H1 (cell line): ENCODE results near the gene TLE1. TPM values are rescaled to one million over a fixed set of nuclear protein-coding genes. Genes with fewer than 3 reads are reported as not detected.

Source experiments
- CTCF ChIA-PET: fragments of 300-600 bp; sonication (Branson Sonifier 250); formaldehyde crosslinking; loops from one replicate; lab custom pipeline; 2021; ENCODE audit not compliant: partially characterized antibody; lab: Charles Lee
- POLR2A ChIA-PET: fragments of 300-600 bp; sonication (Branson Sonifier 250); formaldehyde crosslinking; loops from one replicate; lab custom pipeline; 2021; ENCODE audit warnings: inconsistent platforms; ENCODE audit not compliant: partially characterized antibody; lab: Charles Lee
- DNase-seq, 2 experiments: peaks; one replicate each; pipeline versions ENCODE4 v3.0.0 to v3.0.0-alpha.2; 2010 to 2022; ENCODE audit warnings: low spot score in 2 of 2, low read depth in 1 of 2, mixed read lengths in 1 of 2
- FAIRE-seq: peaks from 2 replicates; lab custom pipeline; 2011; peaks lifted over from hg19 to GRCh38; lab: Jason Lieb, UNC
- H2AFZ ChIP-seq: 2 replicates; pipeline ENCODE4 v1.8.1; 2012; ENCODE audit warnings: low read length, inconsistent platforms
- H2AK5ac ChIP-seq: 2 replicates; pipeline ENCODE4 v1.6.1; 2013; ENCODE audit warnings: low read depth, low read length
- H2BK120ac ChIP-seq: replicated peaks from 2 replicates; pipeline ENCODE3; 2013; ENCODE audit warnings: low read depth, low read length, inconsistent platforms
- H2BK12ac ChIP-seq: 2 replicates; pipeline ENCODE4 v1.6.1; 2013; ENCODE audit warnings: low read depth, low read length
- H2BK15ac ChIP-seq: 2 replicates; pipeline ENCODE4 v1.6.1; 2013; ENCODE audit warnings: low read length
- H2BK20ac ChIP-seq: 2 replicates; pipeline ENCODE4 v1.6.1; 2013; ENCODE audit warnings: low read length
- H2BK5ac ChIP-seq: 2 replicates; pipeline ENCODE4 v1.6.1; 2013; ENCODE audit warnings: low read depth, low read length
- H3K14ac ChIP-seq: 2 replicates; pipeline ENCODE4 v1.6.1; 2013; ENCODE audit warnings: inconsistent platforms; ENCODE audit not compliant: insufficient read length
- H3K18ac ChIP-seq: 2 replicates; pipeline ENCODE4 v1.6.1; 2013; ENCODE audit warnings: low read length; ENCODE audit errors: extremely low read depth
- H3K23ac ChIP-seq: 2 replicates; pipeline ENCODE4 v1.6.1; 2013; ENCODE audit warnings: inconsistent platforms; ENCODE audit not compliant: insufficient read length
- H3K23me2 ChIP-seq: 2 replicates; pipeline ENCODE4 v1.6.1; 2013; ENCODE audit warnings: low read depth, low read length
- H3K27ac ChIP-seq: 2 replicates; pipeline ENCODE4 v1.6.1; 2011; ENCODE audit warnings: low read depth, low read length, inconsistent platforms
- H3K27me3 ChIP-seq, 4 experiments: replicated peaks in 1 of 4; 1 replicate in 1 of 4; 2 replicates in 3 of 4; pipeline versions ENCODE4 v1.6.1 to v1.8.1; 2011 to 2013; ENCODE audit warnings: low read length in 3 of 4, mild to moderate bottlenecking in 3 of 4, inconsistent platforms in 2 of 4, mixed read lengths in 2 of 4, moderate library complexity in 1 of 4; ENCODE audit not compliant: control insufficient read depth in 3 of 4, insufficient read depth in 3 of 4; ENCODE audit errors: extremely low read depth in 1 of 4
- H3K36me3 ChIP-seq, 4 experiments: 2 replicates each; pipeline versions ENCODE4 v1.6.1 to v1.8.1; 2011 to 2013; ENCODE audit warnings: mild to moderate bottlenecking in 4 of 4, low read length in 3 of 4, moderate library complexity in 2 of 4, control low read depth in 1 of 4, inconsistent platforms in 1 of 4; ENCODE audit not compliant: insufficient read depth in 4 of 4, control insufficient read depth in 2 of 4
- H3K4ac ChIP-seq: replicated peaks from 2 replicates; pipeline ENCODE3; 2013; ENCODE audit warnings: low read length, low read depth, mixed read lengths, inconsistent platforms; ENCODE audit not compliant: insufficient read length
- H3K4me1 ChIP-seq, 4 experiments: replicated peaks in 1 of 4; 1 replicate in 1 of 4; 2 replicates in 3 of 4; pipeline versions ENCODE4 v1.6.1 to v1.8.1; 2011 to 2013; ENCODE audit warnings: low read length in 3 of 4, inconsistent platforms in 2 of 4, mixed read lengths in 1 of 4; ENCODE audit not compliant: insufficient read depth in 4 of 4, control insufficient read depth in 3 of 4
- H3K4me2 ChIP-seq, 2 experiments: 2 replicates each; pipeline versions ENCODE4 v1.6.1 to v1.8.1; 2011 to 2013; ENCODE audit warnings: low read depth in 2 of 2, low read length in 2 of 2, control low read depth in 1 of 2, inconsistent platforms in 1 of 2, mild to moderate bottlenecking in 1 of 2; ENCODE audit not compliant: insufficient read depth in 1 of 2
- H3K4me3 ChIP-seq, 4 experiments: fragments of 200-600, 300-600 bp in 1 of 4; sonication (generic), shearing (Covaris generic), sonication (Bioruptor Twin) in 1 of 4; 2 replicates each; pipeline versions ENCODE4 v1.5.1 to v1.8.1; 2011 to 2016; ENCODE audit warnings: low read length in 4 of 4, low read depth in 3 of 4, control low read depth in 2 of 4, inconsistent platforms in 2 of 4, mild to moderate bottlenecking in 2 of 4, mixed read lengths in 1 of 4, moderate library complexity in 1 of 4; ENCODE audit not compliant: insufficient read depth in 2 of 4; ENCODE audit errors: extremely low read depth in 1 of 4
- H3K56ac ChIP-seq: replicated peaks from 2 replicates; pipeline ENCODE3; 2013; ENCODE audit warnings: low read depth, mild to moderate bottlenecking, mixed read lengths, low read length, inconsistent platforms; ENCODE audit not compliant: insufficient read length
- H3K79me1 ChIP-seq: 2 replicates; pipeline ENCODE4 v1.6.1; 2013; ENCODE audit warnings: low read depth, low read length, control low read depth
- H3K79me2 ChIP-seq, 2 experiments: 2 replicates each; pipeline versions ENCODE4 v1.6.1 to v1.8.1; 2012 to 2013; ENCODE audit warnings: low read length in 2 of 2, mild to moderate bottlenecking in 2 of 2, inconsistent platforms in 1 of 2; ENCODE audit not compliant: insufficient read depth in 2 of 2, control insufficient read depth in 1 of 2
- H3K9ac ChIP-seq, 4 experiments: replicated peaks in 1 of 4; 1 replicate in 1 of 4; 2 replicates in 3 of 4; pipeline versions ENCODE4 v1.6.1 to v1.8.1; 2011 to 2013; ENCODE audit warnings: low read depth in 3 of 4, low read length in 3 of 4, control low read depth in 2 of 4, mild to moderate bottlenecking in 2 of 4, moderate library complexity in 2 of 4, inconsistent platforms in 1 of 4; ENCODE audit errors: extremely low read depth in 1 of 4
- H3K9me3 ChIP-seq, 2 experiments: 2 replicates each; pipeline versions ENCODE4 v1.6.1 to v1.8.1; 2012 to 2013; ENCODE audit warnings: mild to moderate bottlenecking in 2 of 2, moderate library complexity in 2 of 2, control low read depth in 1 of 2, inconsistent platforms in 1 of 2, low read depth in 1 of 2, low read length in 1 of 2, mixed read lengths in 1 of 2; ENCODE audit not compliant: insufficient read depth in 2 of 2
- H4K20me1 ChIP-seq, 2 experiments: replicated peaks in 1 of 2; 2 replicates each; pipeline versions ENCODE3 to v1.8.1; 2011 to 2013; ENCODE audit warnings: inconsistent platforms in 2 of 2, low read length in 2 of 2, mild to moderate bottlenecking in 1 of 2; ENCODE audit not compliant: insufficient read depth in 2 of 2, control insufficient read depth in 1 of 2
- H4K5ac ChIP-seq: 2 replicates; pipeline ENCODE4 v1.6.1; 2013; ENCODE audit warnings: low read length, low read depth, mixed read lengths, inconsistent platforms; ENCODE audit not compliant: insufficient read length
- H4K8ac ChIP-seq: 2 replicates; pipeline ENCODE4 v1.8.0; 2013; ENCODE audit warnings: mild to moderate bottlenecking, moderate library complexity, low read length, inconsistent platforms; ENCODE audit not compliant: insufficient read depth; ENCODE audit errors: extremely low read depth
- H4K91ac ChIP-seq: replicated peaks from 2 replicates; pipeline ENCODE3; 2013; ENCODE audit warnings: low read length, mixed read lengths, inconsistent platforms; ENCODE audit not compliant: insufficient read length
- CREB1 ChIP-seq: IDR thresholded peaks from 2 replicates; pipeline ENCODE4 v1.6.1; 2012; ENCODE audit warnings: inconsistent platforms
- CTBP2 ChIP-seq: IDR thresholded peaks from 2 replicates; pipeline ENCODE4 v1.7.0; 2011; ENCODE audit warnings: borderline replicate concordance, mild to moderate bottlenecking, moderate library complexity, mixed read lengths, low read length; ENCODE audit not compliant: insufficient read depth, insufficient read length
- HDAC2 ChIP-seq, 2 experiments: fragments of 300-600 bp in 1 of 2; sonication (generic) in 1 of 2; IDR thresholded peaks; 2 replicates each; pipeline ENCODE4 v1.6.1; 2011 to 2012; ENCODE audit warnings: low read depth in 2 of 2, low read length in 2 of 2, mild to moderate bottlenecking in 2 of 2, moderate library complexity in 2 of 2, borderline replicate concordance in 1 of 2, inconsistent platforms in 1 of 2
- SP1 ChIP-seq: IDR thresholded peaks from 2 replicates; pipeline ENCODE4 v1.6.1; 2011; ENCODE audit warnings: low read depth, low read length
- SP4 ChIP-seq: IDR thresholded peaks from 2 replicates; pipeline ENCODE4 v1.6.1; 2012; ENCODE audit warnings: low read length, inconsistent platforms
- TAF1 ChIP-seq: IDR thresholded peaks from 2 replicates; pipeline ENCODE4 v1.6.1; 2011; ENCODE audit warnings: mild to moderate bottlenecking, low read depth, low read length
- TEAD4 ChIP-seq: IDR thresholded peaks from 2 replicates; pipeline ENCODE4 v1.6.1; 2012; ENCODE audit warnings: low read depth, low read length, inconsistent platforms, mixed read lengths
- ZNF274 ChIP-seq: IDR thresholded peaks from 2 replicates; pipeline ENCODE4 v1.7.0; 2012; ENCODE audit warnings: low read length, borderline replicate concordance; ENCODE audit errors: extremely low read depth
- WGBS, 2 experiments: shearing (Covaris generic) in 1 of 2; methylation state at CpG; one replicate each; pipeline versions ENCODE4 v1.1.6 to v1.1.7; 2013 to 2015; ENCODE audit warnings: low lambda C conversion rate in 2 of 2, mixed read lengths in 2 of 2, inconsistent platforms in 1 of 2, low coverage in 1 of 2, missing lambda C conversion rate in 1 of 2; ENCODE audit not compliant: insufficient replicate concordance in 2 of 2, insufficient coverage in 1 of 2, insufficient read length in 1 of 2; ENCODE audit errors: extremely low coverage in 1 of 2, missing lambda C conversion rate in 1 of 2; 5-methylcytosine and 5-hydroxymethylcytosine counted together
- polyA plus RNA-seq, 7 experiments: library from polyadenylated mRNA; depleted of rRNA in 3 of 7; stranded (reverse) in 5 of 7; unstranded in 2 of 7; fragments of >200 nt in 5 of 7; fragments of 200-250 nt in 2 of 7; gene quantifications; 1 replicate in 5 of 7; 2 replicates in 1 of 7; 4 replicates in 1 of 7; pipeline versions ENCODE4 v1.2.1 to v1.2.3, GENCODE V29; 2011 to 2013; ENCODE audit warnings: missing spikeins in 2 of 7, mixed read lengths in 2 of 7
- total RNA-seq: library from RNA; stranded (reverse); fragmentation: NEBNext Ultra II Directional; extraction: Animal tissue kit (Norgen Biotek cat#: 25700); gene quantifications from 2 replicates; pipeline ENCODE4 v1.2.1, GENCODE V29; 2021

Gene TLE1
- total and polyA plus RNA-seq, 2 of the 8 experiments (the other 6 are each of a cell fraction or from before 2014, with no cell fraction given): 81.8 to 91.6 TPM

DNA sequence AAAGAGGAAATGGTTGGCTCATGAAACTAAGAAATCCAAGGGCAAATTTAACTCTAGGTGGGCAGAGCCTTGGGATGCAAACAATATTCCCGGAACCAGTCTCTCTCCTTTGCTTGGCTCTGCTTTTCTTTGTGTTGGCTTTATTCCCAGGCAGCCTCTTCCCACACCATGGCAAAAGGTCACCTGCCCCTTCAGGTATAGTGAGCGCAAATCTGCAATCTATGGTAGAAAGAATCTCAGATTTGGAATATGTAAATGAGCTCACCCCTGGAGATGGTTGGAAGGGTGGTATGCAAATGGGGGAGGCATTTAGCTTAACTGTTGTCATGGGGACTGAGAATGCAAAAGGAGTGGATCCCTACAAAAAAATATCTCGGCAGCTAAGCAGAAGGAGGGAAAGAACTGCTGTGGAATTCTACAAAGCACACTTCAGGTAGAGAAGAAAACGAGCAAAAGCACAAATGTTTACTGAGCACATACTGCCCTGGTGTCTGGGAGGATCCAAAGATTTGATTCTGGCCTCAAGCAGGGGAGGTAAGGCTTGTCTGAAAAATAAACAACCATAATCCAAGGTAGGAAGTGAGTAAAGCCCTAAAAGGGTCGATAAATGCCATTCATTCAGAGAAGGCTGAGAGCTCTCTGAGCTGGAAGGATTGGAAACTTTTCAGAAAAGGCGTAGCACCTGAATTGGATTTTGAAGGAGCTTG, 139.7 kb downstream of the TLE1 start:
- peak overlapping the region in 1 of 4 experiments; percentile 27; a peak in 2 of 8 replicates for H3K4me3 ChIP-seq
- no peak for DNase-seq
- H3K9me3 ChIP-seq: no peaks in the 10 kb centered on the region
- no peak overlapping the region for H3K56ac ChIP-seq
- ChIA-PET CTCF (interaction anchor here (0.9 to 1.1 kb wide), 2 partner anchors 26 to 305 kb away, joined by 3 read pairs; no protein-coding TSS in a partner anchor), POLR2A (interaction anchor here (2.1 kb wide), 1 partner anchor 140 kb away, joined by 8 read pairs; no protein-coding TSS in a partner anchor)
- peak overlapping the region; percentile 56; the same call in 1 of the 2 replicates for H2BK20ac ChIP-seq
- no peak overlapping the region for H4K8ac ChIP-seq
- no peaks in the 10 kb centered on the region for H3K79me1 ChIP-seq
- peak overlapping the region in 2 of 4 experiments; percentile 2 to 11; a peak in 1 of 7 replicates for H3K9ac ChIP-seq
- TF ChIP-seq TAF1 (no peak), ZNF274 (no peak), SP4 (no peak), SP1 (0 out of 2 replicates have a peak, but pooled peaks have one; percentile 21), TEAD4 (peak; percentile 82), HDAC2 (IDR thresholded peaks at IDR 0.05; ENCODE audit: borderline replicate concordance in 1 of 2, low read depth in 2 of 2, low read length in 2 of 2) (0 out of 4 replicates have a peak, but pooled peaks of 1 of the 2 experiments have one; percentile 32), CREB1 (no peak), CTBP2 (no peak)
- H4K5ac ChIP-seq: no peak overlapping the region
- no peaks in the 10 kb centered on the region for H4K20me1 ChIP-seq
- no peak overlapping the region for H3K14ac ChIP-seq
- H3K4me2 ChIP-seq: peak overlapping the region; percentile 62 to 81
- H3K23ac ChIP-seq: no peak overlapping the region
- H2AFZ ChIP-seq: peak overlapping the region; percentile 23; the same call in 1 of the 2 replicates
- H3K23me2 ChIP-seq: no peaks in the 10 kb centered on the region
- no peak overlapping the region for H3K27ac ChIP-seq
- H2AK5ac ChIP-seq: no peak overlapping the region
- no peaks in the 10 kb centered on the region for H3K79me2 ChIP-seq
- no peak overlapping the region; the same call in 1 of the 2 replicates for H3K18ac ChIP-seq
- peak; percentile 84 for FAIRE-seq
- 0 out of 2 replicates have a peak overlapping the region, but pooled peaks have one; percentile 27 for H2BK12ac ChIP-seq
- no peaks in the 10 kb centered on the region for H3K36me3 ChIP-seq
- no peaks in the 10 kb centered on the region for H3K27me3 ChIP-seq
- H2BK120ac ChIP-seq: peak overlapping the region; percentile 31
- no peak overlapping the region for H2BK15ac ChIP-seq
- peak overlapping the region; percentile 61; the same call in 1 of the 2 replicates for H2BK5ac ChIP-seq
- peaks cover 0 to 14% (median 10%) of the 10 kb centered on the region in 4 experiments; a peak in 5 of 7 replicates for H3K4me1 ChIP-seq
- H3K4ac ChIP-seq: no peak overlapping the region
- no peak overlapping the region for H4K91ac ChIP-seq
- 29% methylated on average over 6 of the region's 6 CpGs; no CpG with 5 or more reads in 1 of the 2 experiments for WGBS, 2 experiments
